ENCODE measurements around the gene FUT7.
"Not testable (repeated sequence)": the region's sequence is repeated elsewhere in the genome, so short reads cannot be mapped to it uniquely, and the experiment has no call there.

Gene FUT7

DNA sequence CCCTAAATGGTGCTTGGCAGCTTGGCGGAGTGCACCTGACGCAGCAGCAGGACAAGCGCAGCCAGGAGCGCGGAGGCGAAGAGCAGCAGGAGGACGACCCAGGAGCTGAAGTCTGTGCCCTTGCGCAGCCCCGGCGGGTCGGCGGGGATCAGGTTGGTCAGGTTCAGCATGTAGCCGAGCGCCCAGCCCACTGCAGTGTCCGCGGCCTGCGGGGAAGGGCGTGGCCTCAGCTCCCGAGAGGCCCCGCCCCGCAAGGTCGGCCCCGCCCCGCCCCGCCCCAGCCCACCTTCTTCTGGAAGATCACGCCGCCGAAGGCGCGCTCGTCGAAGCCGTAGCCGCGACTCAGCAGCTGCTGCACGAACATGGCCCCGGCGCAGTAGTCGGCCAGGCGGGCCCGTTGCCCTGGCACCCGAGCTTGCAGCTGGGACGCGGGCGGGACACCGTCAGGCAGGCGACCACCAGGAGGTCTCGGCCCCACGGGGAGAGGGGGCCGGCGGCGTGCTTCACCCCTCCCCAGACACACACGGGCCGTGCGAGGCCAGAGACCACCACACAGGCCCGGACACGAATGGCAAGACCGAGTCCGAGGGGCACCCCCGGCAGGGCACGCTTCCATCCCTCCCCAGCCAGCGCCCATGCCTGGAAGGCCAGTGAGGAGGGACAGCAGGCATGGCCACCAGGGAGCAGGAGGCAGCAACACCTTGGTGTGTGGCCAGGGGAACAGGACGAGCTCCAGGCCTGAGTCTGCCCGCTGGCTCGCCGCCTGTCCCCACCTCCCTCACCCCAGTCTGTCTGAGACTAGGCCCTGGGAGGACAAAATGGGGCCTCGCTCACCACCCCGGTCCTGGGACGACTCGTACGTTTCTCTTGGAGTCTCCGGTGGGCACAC lies 17.0 kb upstream of the FUT7 start:
- ATAC-seq, result no peak

DNA sequence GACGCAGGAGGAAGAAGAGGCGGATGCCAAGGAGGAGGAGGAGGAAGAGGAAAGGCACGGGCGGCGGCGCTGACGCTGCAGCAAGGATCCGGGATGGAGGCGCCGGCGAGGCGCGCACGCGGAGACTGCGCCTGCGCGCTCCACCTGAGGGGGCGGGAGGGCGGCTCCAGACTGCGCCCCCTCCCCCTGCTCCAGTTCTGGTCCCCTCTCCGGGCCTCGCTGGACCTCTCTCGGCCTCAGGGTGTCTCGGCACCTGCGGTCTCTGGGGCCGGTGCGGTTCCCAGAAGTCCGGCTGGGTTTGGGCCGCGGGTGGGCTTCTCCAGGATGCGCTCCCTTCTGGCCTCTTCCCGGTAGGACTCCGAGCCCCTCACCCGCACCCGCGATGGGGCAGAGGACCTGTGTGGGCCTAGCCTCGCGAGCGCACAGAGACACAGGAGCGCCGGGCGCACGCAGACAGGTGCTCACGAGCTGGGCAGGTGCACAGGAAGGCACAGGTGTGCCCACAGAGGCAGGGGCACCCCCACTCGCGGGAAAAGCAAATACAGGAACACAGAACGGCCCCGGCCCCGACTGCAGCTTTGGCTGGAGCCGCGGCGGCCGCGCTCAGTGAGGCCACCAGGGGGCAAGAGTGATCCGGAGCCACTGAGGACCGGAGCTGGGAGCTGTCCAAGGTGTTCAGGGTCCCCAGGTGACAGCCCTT lies 14.3 kb upstream of the FUT7 start, which contains the start of gene NPDC1:
TSS of gene NPDC1 (minus strand) at position 90 of the 700 bp plus-strand sequence. CDS start 188 bp downstream, outside the sequence.
- peak; percentile 72 to 87 for ATAC-seq

DNA sequence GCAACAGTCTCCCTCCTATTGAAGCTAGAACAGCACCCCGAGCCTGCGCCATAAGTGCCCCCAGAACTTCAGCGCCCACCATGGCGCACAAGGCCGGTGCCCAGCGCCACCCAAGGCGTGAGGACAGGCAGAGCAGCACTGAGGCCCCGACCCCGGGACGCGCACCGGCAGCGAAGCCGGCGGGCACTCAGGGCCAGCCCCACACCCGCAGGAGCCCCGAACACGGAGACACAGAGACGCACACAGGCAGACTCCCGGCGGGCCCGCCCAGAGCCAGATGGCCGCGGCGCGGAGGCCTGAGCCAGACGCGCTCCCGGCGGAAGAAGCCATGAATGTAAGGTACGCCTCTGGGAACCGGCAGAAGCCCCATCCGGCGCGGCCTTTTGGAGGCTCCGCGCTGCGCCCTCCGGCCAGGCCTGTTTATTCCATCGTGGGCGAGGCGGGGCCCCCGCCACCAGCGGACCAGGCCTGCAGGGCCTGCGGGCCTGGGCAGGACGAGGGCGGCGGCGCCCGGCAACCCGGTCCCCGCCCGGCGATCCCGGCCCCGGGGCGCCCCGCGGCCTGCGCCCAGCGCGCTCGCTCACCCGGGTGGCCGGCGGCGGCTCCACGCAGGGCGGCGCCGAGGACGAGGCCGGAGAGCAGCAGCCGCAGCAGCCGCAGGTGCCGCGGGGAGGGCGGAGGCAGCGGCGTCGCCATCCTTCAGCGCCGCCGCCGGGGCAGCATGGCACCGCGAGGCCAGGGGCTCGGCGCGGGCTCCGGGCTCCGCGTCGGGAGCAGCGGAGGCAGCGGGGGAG lies 13.6 kb upstream of the FUT7 start:
- ATAC-seq, result peak in 1 of 2 donors; percentile 12

DNA sequence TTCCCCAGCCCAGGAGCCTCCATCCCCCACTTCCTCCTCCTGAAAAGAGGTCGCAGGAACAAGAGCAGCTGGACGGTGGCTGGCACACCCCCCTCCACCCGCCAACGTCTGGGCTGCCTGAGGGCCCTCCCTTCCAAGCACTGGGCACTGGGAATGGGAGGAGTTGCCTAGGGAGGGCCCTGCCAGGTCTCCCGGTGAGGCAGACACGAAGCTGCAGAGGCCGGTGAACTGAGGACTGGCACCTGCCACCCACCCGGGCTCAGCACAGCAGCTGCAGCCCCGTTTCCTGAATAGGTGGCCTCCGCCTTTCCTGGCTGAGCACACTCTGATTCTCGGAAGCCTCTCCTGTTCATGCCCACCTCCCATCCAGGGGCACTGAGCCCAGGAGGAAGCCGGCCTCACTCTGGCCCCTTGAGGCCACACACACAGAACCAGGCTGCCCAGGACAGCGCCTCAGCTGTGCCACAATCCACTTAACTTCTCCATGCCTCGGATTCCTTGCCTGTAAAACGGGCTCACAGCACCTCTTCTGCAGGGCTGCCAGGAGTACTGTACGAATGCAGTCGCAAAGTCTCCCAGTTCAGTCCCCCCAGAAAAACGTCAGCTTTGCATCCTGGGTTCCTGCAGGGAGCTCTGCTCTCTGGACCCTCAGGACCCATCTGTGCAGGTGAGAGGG lies 12.8 kb upstream of the FUT7 start:
- no peak for ATAC-seq

DNA sequence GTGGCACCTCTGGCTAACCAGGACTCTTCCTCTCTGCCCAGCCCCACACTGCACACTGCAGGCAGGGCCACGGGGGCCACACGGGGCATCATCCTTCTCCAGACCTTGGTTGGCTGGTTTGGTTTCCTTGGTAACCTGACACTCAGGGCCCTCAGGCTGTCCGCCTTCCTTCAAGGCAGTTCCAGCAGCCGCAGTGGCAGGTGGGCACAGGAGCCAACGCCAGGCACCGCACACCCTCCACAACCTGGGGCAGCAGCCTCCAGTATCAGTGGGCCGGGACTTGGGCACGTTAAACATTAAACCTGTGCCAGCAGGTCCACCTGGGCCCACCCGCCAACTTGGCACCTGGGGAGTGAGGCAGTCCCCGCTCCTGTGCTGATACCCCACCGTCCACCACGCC lies 12.1 kb upstream of the FUT7 start:
- ATAC-seq, result no peak

DNA sequence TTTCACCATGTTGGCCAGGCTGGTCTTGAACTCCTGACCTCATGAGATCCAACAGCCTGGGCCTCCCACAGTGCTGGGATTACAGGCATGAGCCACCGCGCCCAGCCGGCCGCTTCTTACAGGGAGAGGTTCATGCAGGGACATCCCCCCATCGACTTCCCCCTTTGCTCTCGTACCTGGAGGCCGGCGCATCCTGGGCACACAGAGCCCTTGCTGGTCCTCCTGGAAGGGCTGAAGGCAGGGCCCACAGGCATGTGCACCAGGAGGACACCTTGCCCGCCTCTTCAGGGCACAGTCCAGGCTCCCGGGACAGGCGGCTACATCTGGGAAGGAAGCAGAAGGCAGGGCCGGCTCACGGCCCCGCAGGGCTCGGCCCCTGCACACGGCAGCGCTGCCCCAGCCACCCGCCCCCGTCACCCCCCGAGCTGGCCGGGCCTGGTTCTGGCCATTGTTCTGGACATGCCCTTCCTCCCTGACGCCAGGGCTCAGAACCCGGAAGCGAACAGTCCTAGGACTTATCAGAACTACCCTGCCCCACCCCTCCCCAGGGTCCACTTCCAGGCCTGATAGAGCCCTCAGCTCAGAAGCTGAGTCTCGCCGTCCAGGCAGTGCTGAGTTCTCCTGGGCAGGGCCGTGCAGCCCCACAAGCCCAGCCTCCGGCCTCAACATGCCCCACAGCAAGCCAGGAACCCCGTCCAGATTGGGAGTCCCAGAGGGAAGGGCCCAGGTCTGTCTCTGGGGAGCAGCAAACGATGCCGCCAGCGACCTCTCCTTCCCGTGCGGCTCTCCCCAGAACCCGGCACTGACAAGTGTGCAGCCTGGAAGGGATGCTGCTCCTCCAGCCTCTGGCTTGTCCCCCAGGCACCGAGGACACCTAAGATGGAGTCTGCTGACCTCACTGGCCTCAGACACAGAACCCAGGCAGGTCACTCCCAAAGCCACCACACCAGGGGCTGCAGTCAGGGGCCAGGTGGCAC lies 11.2 kb upstream of the FUT7 start:
- no peak for ATAC-seq

DNA sequence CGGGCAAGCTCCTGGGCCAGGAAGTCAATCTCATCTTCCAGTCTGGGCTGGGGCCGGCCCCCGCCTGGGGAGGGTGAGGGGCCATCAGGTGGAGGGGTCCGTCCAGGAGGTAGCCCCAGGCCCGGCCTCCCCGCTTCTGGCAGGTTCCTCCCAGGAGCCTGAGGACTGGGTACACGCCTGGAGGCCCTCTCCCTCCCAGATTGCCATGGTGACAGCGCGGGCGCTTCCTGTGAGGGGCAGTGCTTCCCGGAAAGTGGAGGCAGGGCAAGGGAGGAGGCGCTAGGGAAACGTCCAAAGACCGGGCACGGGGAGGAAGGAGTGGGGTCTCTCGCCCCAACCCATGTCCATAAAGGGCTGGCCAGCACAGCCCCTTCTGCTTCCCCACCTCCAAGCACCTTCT lies 9.2 kb upstream of the FUT7 start:
- ATAC-seq, result no peak

DNA sequence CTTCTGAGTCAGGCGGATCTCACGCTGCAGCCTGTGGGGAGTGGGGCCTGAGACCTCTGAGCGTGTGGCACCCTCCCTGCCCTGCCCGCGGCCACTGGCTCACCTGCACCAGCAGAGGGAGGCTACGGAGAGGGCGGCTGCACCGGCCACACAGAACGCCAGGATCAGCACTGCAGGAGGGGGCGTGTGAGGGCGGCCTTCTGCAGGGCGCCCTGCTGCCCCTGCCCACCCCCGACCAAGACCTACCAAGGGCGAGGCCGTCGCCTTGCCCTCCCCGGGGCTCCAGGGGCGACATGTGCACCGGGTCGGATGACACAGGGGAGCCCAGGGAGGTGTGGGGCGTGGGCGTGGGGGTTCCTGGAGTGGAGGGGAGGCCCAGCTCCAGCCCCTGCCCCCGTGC lies 8.7 kb upstream of the FUT7 start:
- no peak for ATAC-seq

DNA sequence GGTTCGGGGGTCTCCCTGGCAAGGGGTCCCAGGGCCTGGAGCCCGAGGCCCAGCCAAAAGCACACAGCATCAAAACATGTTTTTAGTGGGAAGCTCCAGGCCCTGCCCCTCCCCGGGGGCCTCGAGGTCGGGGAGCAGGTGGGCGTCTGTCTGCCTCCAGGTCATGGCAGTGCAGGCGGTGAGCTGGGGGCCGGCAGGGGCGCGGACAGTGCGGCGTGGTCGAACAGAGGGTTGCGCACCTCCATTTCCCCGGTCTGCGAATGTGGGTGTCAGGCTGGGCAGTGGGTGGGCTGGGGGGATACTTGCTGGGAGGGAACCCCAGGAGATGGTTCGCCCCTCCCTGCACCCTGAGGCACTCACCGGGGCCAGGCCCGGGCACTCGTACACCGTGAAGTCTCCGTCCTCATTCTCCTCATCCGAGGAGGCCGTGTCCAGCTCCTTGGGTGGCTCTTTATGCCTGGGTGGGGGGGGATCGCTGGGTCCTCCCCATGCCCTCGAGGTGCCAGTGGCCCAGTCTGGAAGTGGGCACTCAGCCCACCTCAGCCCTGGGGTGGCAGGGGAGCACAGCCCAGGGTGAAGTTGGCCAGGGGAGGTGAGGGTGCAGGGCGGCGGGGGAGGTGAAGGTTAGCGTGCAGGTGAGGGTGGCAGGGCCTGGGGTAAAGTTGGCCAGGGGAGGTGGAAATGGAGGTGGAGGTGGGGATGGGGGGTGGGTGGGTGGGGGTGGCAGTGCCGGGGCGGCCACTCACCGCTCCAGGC lies 7.9 kb upstream of the FUT7 start:
- no peak for ATAC-seq

DNA sequence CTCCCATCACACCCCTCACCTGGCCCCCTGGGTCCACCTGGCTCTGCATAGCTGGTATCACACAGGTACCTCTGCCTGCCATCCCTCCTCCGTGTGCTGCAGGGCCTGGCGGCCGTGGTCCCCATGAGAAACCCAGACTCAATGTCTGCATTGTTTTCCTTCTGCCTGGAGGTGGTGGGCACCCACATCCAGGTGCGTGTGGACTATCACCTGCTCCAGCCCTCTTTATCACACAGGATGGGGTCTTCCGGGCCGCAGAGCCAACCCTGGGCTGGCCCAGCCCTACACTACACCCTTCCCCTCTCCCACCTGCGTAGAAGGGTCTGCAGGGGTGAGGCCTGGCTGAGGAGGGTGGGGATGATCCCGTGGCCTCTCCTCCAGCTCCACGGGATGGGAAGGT lies 7.0 kb upstream of the FUT7 start:
- ATAC-seq, result no peak

DNA sequence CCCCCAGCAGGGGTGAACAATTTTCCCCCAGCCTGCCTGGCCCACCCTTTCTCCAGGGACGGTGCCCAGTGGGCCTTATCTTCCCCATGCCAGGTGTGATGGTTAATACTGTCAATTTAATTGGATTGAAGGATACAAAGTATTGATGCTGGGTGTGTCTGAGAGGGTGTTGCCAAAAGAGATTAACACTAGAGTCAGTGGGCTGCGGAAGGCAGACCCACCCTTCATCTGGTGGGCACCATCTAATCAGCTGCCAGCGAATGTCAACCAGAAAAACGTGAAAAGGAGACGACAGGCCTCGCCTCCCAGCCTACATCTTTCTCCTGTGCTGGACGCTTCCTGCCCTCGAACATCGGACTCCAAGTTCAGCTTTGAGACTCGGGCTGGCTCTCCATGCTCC lies 5.6 kb upstream of the FUT7 start:
- ATAC-seq, result no peak

DNA sequence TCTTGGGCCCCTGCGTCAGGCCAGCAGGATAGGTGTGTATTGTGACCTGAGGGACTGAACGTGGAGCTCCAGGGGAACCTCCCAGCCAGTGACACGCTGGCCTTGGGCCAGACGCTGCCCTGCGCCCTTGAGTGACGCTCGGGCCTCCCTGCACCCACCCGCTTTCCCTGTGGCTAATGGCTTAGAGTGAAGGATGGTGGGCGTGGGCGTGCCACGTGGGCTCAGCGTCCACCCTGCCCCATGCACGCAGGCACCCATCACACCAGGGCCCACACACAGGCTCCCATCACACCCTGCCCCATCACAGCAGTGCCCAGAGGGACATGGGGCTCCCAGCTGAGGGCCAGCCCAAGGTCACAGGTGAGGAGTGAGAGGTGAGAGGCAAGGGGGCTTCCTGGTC lies 5.1 kb upstream of the FUT7 start:
- ATAC-seq, result no peak

DNA sequence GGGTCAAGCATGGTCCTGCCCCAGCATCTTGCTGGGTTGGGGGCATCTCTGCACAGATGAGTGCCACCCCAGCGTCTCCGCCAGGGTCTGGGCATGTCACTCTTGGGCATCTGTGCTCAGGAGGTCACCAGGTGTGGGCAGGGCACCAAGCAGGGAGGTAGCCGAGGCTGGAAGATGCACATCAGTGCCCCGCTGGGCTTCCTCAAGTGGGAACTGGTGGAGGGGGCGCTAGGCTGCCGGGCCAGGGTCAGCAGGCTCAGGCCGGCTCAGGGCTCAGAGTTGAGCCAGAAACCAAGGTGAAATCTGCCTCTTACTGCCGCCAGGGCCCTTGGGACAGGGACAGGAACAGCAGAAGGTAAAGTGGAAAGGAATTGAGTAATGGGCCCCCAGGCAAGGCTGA lies 4.0 kb upstream of the FUT7 start:
- ATAC-seq, result no peak

DNA sequence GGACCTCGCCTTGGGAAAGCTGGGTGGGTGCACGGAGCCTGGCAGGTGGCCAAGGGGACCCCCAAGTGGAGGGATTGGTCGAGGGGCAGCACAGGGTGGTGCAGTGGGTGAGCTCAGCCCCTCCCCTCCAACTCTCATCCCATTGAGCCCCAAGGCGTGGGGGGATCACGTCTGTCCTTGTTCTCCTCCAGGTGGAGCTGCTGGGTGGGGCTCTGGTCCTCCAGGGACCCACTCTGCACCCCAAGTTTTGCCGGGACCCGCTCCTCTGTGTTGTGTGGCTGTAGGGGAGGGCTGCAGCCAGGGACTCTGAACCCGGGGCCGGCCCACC lies 3.6 kb upstream of the FUT7 start:
- ATAC-seq, result no peak

DNA sequence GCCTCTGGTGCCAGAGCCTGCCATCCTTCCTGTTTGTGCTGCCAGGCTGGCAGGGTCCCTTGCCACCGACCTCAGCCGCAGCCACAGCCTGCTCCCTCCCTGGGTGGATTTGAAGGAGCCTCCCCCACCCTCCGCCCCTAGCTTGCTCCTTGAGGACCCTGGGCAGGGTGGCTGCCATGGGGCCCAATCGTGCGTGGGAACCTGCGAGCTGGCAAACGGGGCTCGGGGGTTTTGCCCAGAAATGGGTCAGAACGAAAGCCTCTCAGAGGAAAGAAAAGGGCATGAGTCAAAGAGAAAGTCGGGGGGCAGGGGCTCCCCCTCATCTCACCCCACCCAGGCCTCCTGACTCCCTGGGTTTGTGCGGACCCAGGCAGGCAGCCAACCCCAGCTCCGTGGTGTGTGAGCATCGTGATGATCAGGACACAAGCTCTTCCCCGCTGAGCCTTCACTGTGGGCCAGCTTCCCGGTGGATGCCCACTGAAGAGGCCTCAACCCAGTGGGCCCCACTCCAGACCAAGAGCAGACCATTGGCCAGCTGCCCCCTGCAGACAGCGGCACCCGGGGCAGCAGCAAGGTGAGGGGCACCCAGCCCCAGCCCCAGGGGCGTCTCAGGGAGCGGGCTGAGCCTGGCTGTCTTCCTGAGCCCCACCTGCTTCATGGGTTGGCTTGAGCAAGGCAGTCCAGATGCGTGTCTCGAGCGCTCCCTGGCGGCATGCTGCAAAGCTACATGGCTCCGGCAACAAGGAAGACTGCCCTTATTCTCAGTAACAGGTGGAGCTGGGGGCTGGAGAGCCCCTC lies 3.0 kb upstream of the FUT7 start:
- peak; percentile 74 to 82 for ATAC-seq

DNA sequence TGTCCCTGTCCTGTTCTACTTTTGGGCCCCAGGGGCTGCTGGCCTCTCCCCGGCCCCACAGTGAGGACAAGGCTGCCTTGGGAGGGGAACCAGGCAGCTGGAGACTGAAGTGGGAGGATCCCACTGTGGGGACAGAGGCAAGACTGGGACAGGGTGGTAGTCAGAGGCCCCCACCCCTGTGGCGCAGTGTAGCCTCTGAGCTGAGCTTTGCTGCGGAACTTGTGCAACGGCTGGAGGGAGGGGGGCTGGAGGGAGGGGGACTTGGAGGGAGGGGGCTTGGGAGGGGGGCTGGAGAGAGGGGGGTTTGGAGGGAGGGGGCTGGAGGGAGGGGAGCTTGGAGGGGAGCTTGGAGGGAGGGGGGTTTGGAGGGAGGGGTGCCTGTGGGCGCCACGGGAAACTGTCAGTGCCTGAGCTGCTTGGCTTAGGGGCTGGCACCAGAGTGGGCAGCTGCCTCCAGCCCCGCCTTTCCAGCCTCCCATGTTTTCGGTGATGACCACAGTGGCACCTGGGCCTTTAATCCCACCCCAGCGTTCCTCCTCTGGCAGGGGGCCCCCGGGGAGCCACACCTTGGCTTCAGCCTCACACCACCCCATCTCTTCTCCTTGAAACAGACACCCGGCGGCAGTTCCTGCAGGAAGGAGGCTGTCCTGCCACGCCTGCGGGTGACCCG lies 2.3 kb upstream of the FUT7 start:
- no peak for ATAC-seq

DNA sequence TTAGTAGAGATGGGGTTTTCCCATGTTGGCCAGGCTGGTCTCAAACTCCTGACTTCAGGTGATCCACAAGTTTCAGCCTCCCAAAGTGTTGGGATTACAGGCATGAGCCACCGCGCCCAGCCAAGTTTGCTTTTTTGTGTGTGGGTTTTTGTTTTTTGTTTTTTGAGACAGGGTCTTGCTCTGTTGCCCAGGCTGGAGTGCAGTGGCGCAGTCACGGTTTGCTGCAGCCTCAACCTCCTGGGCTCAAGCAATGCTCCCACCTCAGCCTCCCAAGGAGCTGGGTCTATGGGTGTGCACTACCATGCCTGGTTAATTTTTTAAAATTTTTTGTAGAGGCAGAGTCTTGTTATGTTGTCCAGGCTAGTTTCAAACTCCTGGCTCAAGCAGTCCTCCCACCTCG lies 1.6 kb upstream of the FUT7 start:
- not testable (repeated sequence) for ATAC-seq

DNA sequence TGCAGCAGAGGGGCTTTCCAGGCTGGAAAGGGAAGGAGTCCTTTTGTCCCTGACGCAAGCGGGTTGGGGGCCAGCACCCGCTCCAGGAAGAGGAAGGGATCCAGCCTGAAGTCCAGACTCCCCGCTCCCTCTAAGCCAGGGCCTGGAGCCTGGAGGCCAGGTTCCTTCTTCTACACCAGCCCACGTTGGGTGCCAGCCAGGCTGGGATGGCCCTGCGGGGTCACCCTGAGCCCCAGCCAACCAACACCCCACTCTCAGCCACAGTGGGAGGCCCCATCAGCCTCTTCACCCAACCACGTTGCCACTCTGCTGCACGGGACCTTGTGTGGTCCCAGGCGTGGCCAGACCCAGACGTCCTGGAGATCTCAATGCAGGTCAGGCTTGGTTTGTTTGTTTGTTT lies 970 bp upstream of the FUT7 start:
- ATAC-seq, result no peak

Measured in activated CD4-positive, CD25-positive, alpha-beta regulatory T cell treated with anti-CD3 and anti-CD28 coated beads, Interleukin-2, amount 50 U/mL, for 24 hours (primary cell).